Measurements from ENCODE around the gene MAST4.

MAST4 gene

GRCh38 chr5:66991746-66992145 lies 395.6 kb downstream of the MAST4 start:
- no peak for DNase-seq (ENCODE audit: low spot score)

GRCh38 chr5:66992547-66992946 lies 396.4 kb downstream of the MAST4 start:
- no peak for DNase-seq (ENCODE audit: low spot score)

GRCh38 chr5:66993448-66993847 lies 397.3 kb downstream of the MAST4 start:
- no peak for DNase-seq (ENCODE audit: low spot score)

- DNase-seq (ENCODE audit: low spot score): no peak
These were observed 397.7 kb downstream of the MAST4 start for GRCh38 chr5:66993882-66994281.

GRCh38 chr5:66994790-66995189 lies 398.6 kb downstream of the MAST4 start:
- DNase-seq (ENCODE audit: low spot score): no peak

GRCh38 chr5:67000794-67001475 lies 404.7 kb downstream of the MAST4 start:
- no peak for DNase-seq (ENCODE audit: low spot score)

GRCh38 chr5:67002832-67003684 lies 406.9 kb downstream of the MAST4 start:
- DNase-seq (ENCODE audit: low spot score): no peak

- DNase-seq (ENCODE audit: low spot score): no peak
These were observed 407.4 kb downstream of the MAST4 start for GRCh38 chr5:67003685-67003934.

- DNase-seq (ENCODE audit: low spot score): peak; percentile 81
These were observed 407.9 kb downstream of the MAST4 start for GRCh38 chr5:67003935-67004729.

GRCh38 chr5:67004730-67005350 lies 408.6 kb downstream of the MAST4 start:
- no peak for DNase-seq (ENCODE audit: low spot score)

- DNase-seq (ENCODE audit: low spot score): no peak
These were observed 409.7 kb downstream of the MAST4 start for GRCh38 chr5:67005737-67006499.

GRCh38 chr5:67006500-67006848 lies 410.3 kb downstream of the MAST4 start:
- no peak for DNase-seq (ENCODE audit: low spot score)

GRCh38 chr5:67009028-67009427 lies 412.8 kb downstream of the MAST4 start:
- no peak for DNase-seq (ENCODE audit: low spot score)

- DNase-seq (ENCODE audit: low spot score): no peak
These were observed 414.7 kb downstream of the MAST4 start for GRCh38 chr5:67010684-67011409.

GRCh38 chr5:67011422-67011821 lies 415.2 kb downstream of the MAST4 start:
- DNase-seq (ENCODE audit: low spot score): no peak

- DNase-seq (ENCODE audit: low spot score): no peak
These were observed 416.0 kb downstream of the MAST4 start for GRCh38 chr5:67012171-67012570.

- no peak for DNase-seq (ENCODE audit: low spot score)
These were observed 417.5 kb downstream of the MAST4 start for GRCh38 chr5:67013719-67014118.

GRCh38 chr5:67014191-67014590 lies 418.0 kb downstream of the MAST4 start:
- DNase-seq (ENCODE audit: low spot score): no peak

GRCh38 chr5:67014957-67015400 lies 418.8 kb downstream of the MAST4 start:
- DNase-seq (ENCODE audit: low spot score): no peak

GRCh38 chr5:67015541-67016191 lies 419.5 kb downstream of the MAST4 start:
- DNase-seq (ENCODE audit: low spot score): no peak

All from Ammon's horn (tissue), 1 donor.